GM12878 (cell line): ENCODE measurements around the gene DTD2. TPM values are rescaled to one million over a fixed set of nuclear protein-coding genes. Genes with fewer than 3 reads are reported as not detected.

Experiments used
- ATAC-seq: fragments of 200-7000 bp; cut with Tn5 transposase; 3 replicates; pipeline ENCODE4 v1.9.1; 2020; ENCODE audit warnings: mild to moderate bottlenecking, moderate library complexity
- BruUV-seq: library from RNA; stranded (reverse); fragments of 400-500 nt; replicated peaks from 2 replicates; lab custom pipeline; 2021; lab: Mats Ljungman, UMichigan
- CTCF ChIA-PET: fragments of 300-600 bp; sonication (Branson Sonifier 250); formaldehyde crosslinking; extraction: SDS; loops from one replicate; lab custom pipeline; 2021; ENCODE audit warnings: inconsistent platforms; lab: Yijun Ruan, JAX
- POLR2A ChIA-PET: fragments of 350-600 bp; formaldehyde crosslinking; extraction: SDS; loops from one replicate; lab custom pipeline; 2021; ENCODE audit warnings: inconsistent platforms; lab: Charles Lee
- RAD21 ChIA-PET: fragments of 300-600 bp; sonication (Branson Sonifier 250); formaldehyde crosslinking; loops from one replicate; lab custom pipeline; 2023; ENCODE audit warnings: antibody characterized with exemption; ENCODE audit not compliant: unreplicated experiment; lab: Charles Lee
- SMC1A ChIA-PET: fragments of 300-600 bp; sonication (Branson Sonifier 250); formaldehyde crosslinking; loops from one replicate; lab custom pipeline; 2023; ENCODE audit not compliant: unreplicated experiment, uncharacterized antibody; lab: Charles Lee
- DNase-seq: peaks from one replicate; pipeline ENCODE4 v3.0.0-alpha.2; 2011; ENCODE audit warnings: low read depth, low spot score
- FAIRE-seq: peaks from 3 replicates; lab custom pipeline; 2011; peaks lifted over from hg19 to GRCh38; lab: Jason Lieb, UNC
- H2AFZ ChIP-seq: 2 replicates; pipeline ENCODE4 v1.6.0; 2011; ENCODE audit warnings: low read depth, low read length, control low read depth; ENCODE audit not compliant: control insufficient read depth
- H3K27ac ChIP-seq: 2 replicates; pipeline ENCODE4 v1.5.1; 2011; ENCODE audit warnings: control low read depth; ENCODE audit not compliant: control insufficient read depth, insufficient read depth
- H3K27me3 ChIP-seq, 2 experiments: replicated peaks in 1 of 2; 2 replicates each; pipeline versions ENCODE4 v1.6.0 to v1.6.1; 2011; ENCODE audit warnings: low read length in 1 of 2; ENCODE audit not compliant: control insufficient read depth in 2 of 2, insufficient read depth in 2 of 2
- H3K36me3 ChIP-seq, 2 experiments: 2 replicates each; pipeline ENCODE4 v1.5.1; 2011; ENCODE audit warnings: low read length in 1 of 2; ENCODE audit not compliant: control insufficient read depth in 2 of 2, insufficient read depth in 2 of 2
- H3K4me1 ChIP-seq: 2 replicates; pipeline ENCODE4 v1.6.1; 2011; ENCODE audit warnings: mild to moderate bottlenecking, low read length, moderate library complexity, mixed read lengths; ENCODE audit not compliant: control insufficient read depth, insufficient read depth
- H3K4me2 ChIP-seq: 2 replicates; pipeline ENCODE4 v1.6.0; 2011; ENCODE audit warnings: control low read depth; ENCODE audit not compliant: control insufficient read depth, insufficient read depth
- H3K4me3 ChIP-seq: fragments of 200-600 bp; sonication (generic); 2 replicates; pipeline ENCODE4 v1.5.1; 2016
- H3K79me2 ChIP-seq: 2 replicates; pipeline ENCODE4 v1.6.0; 2011; ENCODE audit warnings: low read length; ENCODE audit not compliant: control insufficient read depth, insufficient read depth
- H3K9ac ChIP-seq: 2 replicates; pipeline ENCODE4 v1.8.0; 2011; ENCODE audit warnings: low read length, control low read depth, mixed read lengths; ENCODE audit not compliant: control insufficient read depth, insufficient read depth
- H3K9me3 ChIP-seq: replicated peaks from 3 replicates; pipeline ENCODE4 v1.5.1; 2011; ENCODE audit warnings: mild to moderate bottlenecking, low read length; ENCODE audit not compliant: control insufficient read depth, insufficient read depth
- H4K20me1 ChIP-seq: 2 replicates; pipeline ENCODE4 v1.6.0; 2011; ENCODE audit not compliant: control insufficient read depth, insufficient read depth
- CBX3 ChIP-seq: fragments of 200-600 bp; sonication (generic); IDR thresholded peaks from 2 replicates; pipeline ENCODE4 v1.6.1; 2016; ENCODE audit warnings: low read depth, borderline replicate concordance
- JUNB ChIP-seq: IDR thresholded peaks from 2 replicates; pipeline ENCODE4 v1.6.1; 2016; ENCODE audit warnings: antibody characterized with exemption, mild to moderate bottlenecking
- SIX5 ChIP-seq: IDR thresholded peaks from 2 replicates; pipeline ENCODE4 v1.6.1; 2011; ENCODE audit warnings: mild to moderate bottlenecking, low read depth, low read length, moderate library complexity; ENCODE audit not compliant: severe bottlenecking
- ZNF384 ChIP-seq: IDR thresholded peaks from 2 replicates; pipeline ENCODE4 v1.6.1; 2012; ENCODE audit warnings: low read depth, mild to moderate bottlenecking, low read length, improper control_type of control experiment, borderline replicate concordance
- WGBS: methylation state at CpG from one replicate; pipeline ENCODE4 v1.1.6; 2016; ENCODE audit warnings: low lambda C conversion rate; ENCODE audit not compliant: insufficient replicate concordance, insufficient coverage; ENCODE audit errors: missing lambda C conversion rate; 5-methylcytosine and 5-hydroxymethylcytosine counted together
- in situ Hi-C: fragments of 300-500 bp; cut with MboI; formaldehyde crosslinking; loops from 9 replicates; pipeline ENCODE4 v1.14.3; 2018; ENCODE audit warnings: mixed read lengths
- intact Hi-C: fragments of 100-400 bp; cut with micrococcal nuclease; formaldehyde crosslinking; loops from one replicate; pipeline ENCODE4 v1.14.2; 2022; ENCODE audit not compliant: unreplicated experiment
- polyA plus RNA-seq, 11 experiments: library from polyadenylated mRNA; depleted of rRNA in 4 of 11; unstranded in 6 of 11; stranded (reverse) in 5 of 11; fragments of >200 nt; fragmentation: Nextera tagmentation in 4 of 11; fragmentation: Illumina TruSeq in 1 of 11; extraction: Ambion mirVana in 4 of 11; extraction: Trizol in 1 of 11; gene quantifications; 1 replicate in 1 of 11; 2 replicates in 10 of 11; pipeline versions ENCODE4 v1.2.1 to v1.2.3, GENCODE V29; 2011 to 2016; ENCODE audit warnings: inconsistent platforms in 2 of 11, missing spikeins in 2 of 11, low read depth in 1 of 11
- total RNA-seq, 4 experiments: library from RNA; depleted of rRNA in 3 of 4; stranded (reverse); fragments of >200 nt in 3 of 4; fragmentation: Illumina TruSeq in 1 of 4; extraction: Trizol in 1 of 4; gene quantifications; 2 replicates each; pipeline versions ENCODE4 v1.2.1 to v1.2.3, GENCODE V29; 2013 to 2021
- TF ChIP-seq, protein P1 (sequence below): fragments of 450-650 bp; IDR thresholded peaks from 2 replicates; pipeline ENCODE4 v1.6.1; 2016; ENCODE audit warnings: mild to moderate bottlenecking
- TF ChIP-seq, protein P2 (sequence below): fragments of 150-350 bp; IDR thresholded peaks from 2 replicates; pipeline ENCODE4 v1.6.1; 2016; ENCODE audit warnings: low read depth, low read length

Gene DTD2
- total and polyA plus RNA-seq, 10 of the 15 experiments (the other 5 are each of a cell fraction or from before 2014, with no cell fraction given) = 4.5 to 32.8 (median 15.9) TPM

DNA sequence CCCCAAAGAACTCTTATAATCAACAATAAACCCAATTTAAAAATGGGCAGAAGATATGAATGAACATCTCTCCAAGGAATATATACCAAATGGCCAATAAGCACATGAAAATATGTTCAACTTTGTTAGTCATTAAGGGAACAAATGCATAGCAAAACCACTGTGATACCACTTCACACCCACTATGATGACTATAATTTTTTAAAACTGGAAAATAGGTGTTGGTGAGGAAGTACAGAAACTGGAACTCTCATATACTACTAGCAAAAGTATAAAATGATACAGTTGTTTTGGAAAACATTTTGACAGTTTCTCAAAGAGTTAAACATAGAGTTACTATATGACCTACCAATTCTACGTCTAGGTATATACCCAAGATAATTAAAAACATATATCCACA, 27.5 kb downstream of the DTD2 start (continued):
- TF ChIP-seq, protein P1, sequence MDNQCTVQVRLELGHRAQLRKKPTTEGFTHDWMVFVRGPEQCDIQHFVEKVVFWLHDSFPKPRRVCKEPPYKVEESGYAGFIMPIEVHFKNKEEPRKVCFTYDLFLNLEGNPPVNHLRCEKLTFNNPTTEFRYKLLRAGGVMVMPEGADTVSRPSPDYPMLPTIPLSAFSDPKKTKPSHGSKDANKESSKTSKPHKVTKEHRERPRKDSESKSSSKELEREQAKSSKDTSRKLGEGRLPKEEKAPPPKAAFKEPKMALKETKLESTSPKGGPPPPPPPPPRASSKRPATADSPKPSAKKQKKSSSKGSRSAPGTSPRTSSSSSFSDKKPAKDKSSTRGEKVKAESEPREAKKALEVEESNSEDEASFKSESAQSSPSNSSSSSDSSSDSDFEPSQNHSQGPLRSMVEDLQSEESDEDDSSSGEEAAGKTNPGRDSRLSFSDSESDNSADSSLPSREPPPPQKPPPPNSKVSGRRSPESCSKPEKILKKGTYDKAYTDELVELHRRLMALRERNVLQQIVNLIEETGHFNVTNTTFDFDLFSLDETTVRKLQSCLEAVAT = no peak
- no peak for TF ChIP-seq JUNB
- TF ChIP-seq, all 136 proteins: peak for 0

DNA sequence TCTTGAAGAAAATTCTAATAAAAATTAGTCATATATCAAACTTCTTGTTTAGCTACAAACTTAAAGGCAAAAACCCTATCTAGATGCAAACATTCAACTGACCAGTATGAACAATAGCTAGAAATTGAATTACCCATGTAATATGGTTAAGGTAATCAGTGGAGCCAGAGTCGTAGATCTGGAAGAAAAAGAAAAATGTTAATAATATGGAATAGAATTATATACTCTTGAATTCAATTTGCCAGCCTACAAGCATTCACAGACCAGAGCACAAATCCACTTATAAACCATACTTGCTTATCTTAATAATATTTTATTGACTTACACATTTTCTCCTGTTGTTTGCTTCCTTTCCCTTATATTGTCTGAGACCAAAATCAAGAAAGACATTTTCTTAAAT, 29.3 kb downstream of the DTD2 start:
- H3K9me3 ChIP-seq = no peaks in the 10 kb centered on the region; the same call in 2 of the 3 replicates
- RAD21 ChIA-PET = no interaction called here
- FAIRE-seq = no peak
- no peaks in the 10 kb centered on the region for H4K20me1 ChIP-seq
- H3K9ac ChIP-seq = no peak overlapping the region
- CTCF ChIA-PET = interaction anchor here (1.2 kb wide), 1 partner anchor 21 kb away, joined by 4 read pairs; no protein-coding TSS in a partner anchor
- no peak overlapping the region for H2AFZ ChIP-seq
- H3K4me1 ChIP-seq = no peaks in the 10 kb centered on the region
- no peaks in the 10 kb centered on the region for H3K27me3 ChIP-seq
- no peak overlapping the region for H3K27ac ChIP-seq
- in situ Hi-C loops (no loop called here), intact Hi-C loops (no loop called here)
- no peak for ATAC-seq
- no peak overlapping the region for H3K4me2 ChIP-seq
- no peak for DNase-seq
- TF ChIP-seq, protein P2, sequence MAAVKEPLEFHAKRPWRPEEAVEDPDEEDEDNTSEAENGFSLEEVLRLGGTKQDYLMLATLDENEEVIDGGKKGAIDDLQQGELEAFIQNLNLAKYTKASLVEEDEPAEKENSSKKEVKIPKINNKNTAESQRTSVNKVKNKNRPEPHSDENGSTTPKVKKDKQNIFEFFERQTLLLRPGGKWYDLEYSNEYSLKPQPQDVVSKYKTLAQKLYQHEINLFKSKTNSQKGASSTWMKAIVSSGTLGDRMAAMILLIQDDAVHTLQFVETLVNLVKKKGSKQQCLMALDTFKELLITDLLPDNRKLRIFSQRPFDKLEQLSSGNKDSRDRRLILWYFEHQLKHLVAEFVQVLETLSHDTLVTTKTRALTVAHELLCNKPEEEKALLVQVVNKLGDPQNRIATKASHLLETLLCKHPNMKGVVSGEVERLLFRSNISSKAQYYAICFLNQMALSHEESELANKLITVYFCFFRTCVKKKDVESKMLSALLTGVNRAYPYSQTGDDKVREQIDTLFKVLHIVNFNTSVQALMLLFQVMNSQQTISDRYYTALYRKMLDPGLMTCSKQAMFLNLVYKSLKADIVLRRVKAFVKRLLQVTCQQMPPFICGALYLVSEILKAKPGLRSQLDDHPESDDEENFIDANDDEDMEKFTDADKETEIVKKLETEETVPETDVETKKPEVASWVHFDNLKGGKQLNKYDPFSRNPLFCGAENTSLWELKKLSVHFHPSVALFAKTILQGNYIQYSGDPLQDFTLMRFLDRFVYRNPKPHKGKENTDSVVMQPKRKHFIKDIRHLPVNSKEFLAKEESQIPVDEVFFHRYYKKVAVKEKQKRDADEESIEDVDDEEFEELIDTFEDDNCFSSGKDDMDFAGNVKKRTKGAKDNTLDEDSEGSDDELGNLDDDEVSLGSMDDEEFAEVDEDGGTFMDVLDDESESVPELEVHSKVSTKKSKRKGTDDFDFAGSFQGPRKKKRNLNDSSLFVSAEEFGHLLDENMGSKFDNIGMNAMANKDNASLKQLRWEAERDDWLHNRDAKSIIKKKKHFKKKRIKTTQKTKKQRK = no peak
- TF ChIP-seq CBX3 = no peak
- no peak for TF ChIP-seq ZNF384
- TF ChIP-seq SIX5 = no peak
- POLR2A ChIA-PET = interaction anchor here (0.6 kb wide), 1 partner anchor 978 kb away, joined by 4 read pairs; no protein-coding TSS in a partner anchor
- no peaks in the 10 kb centered on the region for H3K79me2 ChIP-seq
- H3K36me3 ChIP-seq = no peaks in the 10 kb centered on the region
- BruUV-seq = no TSS peak
- 100% methylated on average over 1 of the region's 1 CpG for WGBS
- SMC1A ChIA-PET = interaction anchor here (1.0 to 1.3 kb wide), 3 partner anchors 24 to 30 kb away, joined by 3 to 4 read pairs (median 3); partner anchors contain the start of gene DTD2
- H3K4me3 ChIP-seq = no peak overlapping the region
